NOMO-1 treated with dmso at 0.1 percent for 144 hours (cell line): ENCODE results near the gene CCND3.

Experiments used
- DNase-seq: peaks from one replicate; lab custom pipeline; 2025; ENCODE audit not compliant: unreplicated experiment; lab: John Stamatoyannopoulos, UW

CCND3 gene

DNA sequence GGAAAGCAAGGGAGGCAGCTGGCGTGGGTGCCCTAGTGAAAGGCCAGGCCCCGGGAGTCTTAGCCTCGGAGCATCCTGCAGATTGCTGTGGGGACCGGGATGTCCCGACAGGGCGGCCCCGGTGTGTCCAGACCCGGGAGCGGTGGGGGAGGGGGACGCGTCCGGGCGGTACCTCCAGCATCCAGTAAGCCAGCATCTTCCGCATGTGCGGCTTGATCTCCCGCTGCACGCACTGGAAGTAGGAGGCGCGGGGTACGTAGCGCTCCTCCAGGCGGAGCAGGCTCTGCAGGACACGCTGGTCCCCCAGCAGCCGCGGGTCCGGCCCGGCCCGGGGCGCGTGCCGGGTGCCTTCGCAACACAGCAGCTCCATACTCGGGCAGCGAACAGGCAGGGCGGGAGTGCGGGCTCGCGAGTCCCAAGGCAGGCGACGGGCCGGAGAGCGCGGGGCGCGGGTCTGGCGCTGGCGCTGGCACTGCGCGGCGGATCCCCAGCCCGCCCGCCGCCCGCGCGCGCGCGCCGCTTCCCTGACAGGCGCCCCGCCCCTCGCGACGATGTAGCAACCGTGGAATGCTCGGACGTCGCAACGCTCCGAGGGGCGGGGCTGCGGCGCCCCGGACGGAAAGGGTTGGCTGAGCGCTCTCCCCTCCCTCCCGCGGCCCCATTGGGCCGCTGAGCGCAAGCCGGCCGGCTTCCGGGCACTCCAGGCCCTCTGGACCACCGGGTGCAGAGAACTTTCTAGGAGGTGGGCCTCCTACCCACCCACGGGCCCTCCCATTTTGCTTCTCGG, at the start of gene CCND3:
CCND3 (minus strand) TSS at position 529 of the 787 bp plus-strand sequence; CDS start at position 370, 159 bp downstream.
- peak; percentile 86 for DNase-seq

DNA sequence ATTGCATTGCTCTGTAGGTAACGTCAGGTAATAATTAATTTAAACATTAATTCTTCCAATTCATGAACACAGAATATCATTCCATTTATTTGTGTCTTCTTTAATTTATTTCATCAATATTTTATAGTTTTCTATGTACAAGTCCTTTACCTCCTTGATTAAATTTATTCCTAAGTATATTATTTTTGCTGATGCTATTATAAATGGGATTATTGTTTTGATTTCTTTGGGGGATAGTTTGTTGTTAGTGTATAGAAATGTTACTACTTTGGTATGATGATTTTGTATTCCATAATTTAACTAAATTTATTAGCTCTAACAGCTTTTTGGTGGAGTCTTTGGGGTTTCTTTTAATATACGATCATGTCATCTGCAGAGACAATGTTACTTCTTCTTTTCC, 44.7 kb upstream of the CCND3 start:
- no peak for DNase-seq

DNA sequence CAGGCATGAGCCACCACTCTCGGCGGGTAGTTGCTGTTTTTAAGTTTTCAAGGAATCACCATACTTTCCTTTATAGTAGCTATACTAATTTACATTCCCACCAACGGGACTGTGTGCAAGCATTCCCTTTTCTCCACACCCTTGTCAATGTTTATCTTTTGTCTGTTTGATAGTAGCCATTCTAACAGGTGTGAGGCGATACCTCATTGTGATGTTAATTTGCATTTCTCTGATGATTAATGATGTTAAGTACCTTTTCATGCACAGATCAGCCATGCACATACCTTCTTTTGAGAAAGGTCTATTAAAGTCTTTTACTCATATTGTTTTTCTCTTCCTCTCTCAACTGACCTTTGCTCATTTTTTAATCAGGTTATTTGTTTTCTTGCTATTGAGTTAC, 43.0 kb upstream of the CCND3 start:
- DNase-seq: no peak

DNA sequence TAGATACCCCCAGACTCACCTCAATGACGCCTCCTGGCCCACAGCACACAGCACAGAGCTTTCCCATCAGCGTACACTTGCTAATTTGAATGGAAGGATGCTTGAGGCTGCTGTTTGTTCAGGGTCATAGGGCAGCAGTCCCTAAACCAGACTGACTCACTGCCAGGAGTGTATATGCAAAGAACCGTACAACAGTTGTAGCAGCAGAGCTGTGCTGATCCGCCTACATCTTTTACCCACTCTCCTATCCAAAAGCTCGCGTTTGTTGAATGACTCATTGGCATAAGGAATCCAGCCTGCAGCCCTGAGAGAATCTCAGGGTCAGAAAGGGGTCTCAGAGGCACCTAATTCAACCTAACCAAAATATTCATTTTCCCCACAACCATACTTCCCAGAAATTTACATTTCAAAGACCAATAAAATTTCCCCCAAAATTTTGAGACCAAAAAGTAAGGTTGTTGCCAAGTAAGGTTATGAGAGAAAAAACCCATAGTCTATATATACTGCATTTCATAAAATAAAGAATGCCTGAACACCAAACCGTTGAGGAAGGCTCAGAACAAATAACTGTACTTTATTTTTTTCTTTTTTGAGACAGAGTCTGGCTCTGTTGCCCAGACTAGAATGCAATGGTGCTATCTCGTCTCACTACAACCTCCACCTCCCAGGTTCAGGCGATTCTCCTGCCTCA, 35.3 kb upstream of the CCND3 start:
- DNase-seq: no peak

DNA sequence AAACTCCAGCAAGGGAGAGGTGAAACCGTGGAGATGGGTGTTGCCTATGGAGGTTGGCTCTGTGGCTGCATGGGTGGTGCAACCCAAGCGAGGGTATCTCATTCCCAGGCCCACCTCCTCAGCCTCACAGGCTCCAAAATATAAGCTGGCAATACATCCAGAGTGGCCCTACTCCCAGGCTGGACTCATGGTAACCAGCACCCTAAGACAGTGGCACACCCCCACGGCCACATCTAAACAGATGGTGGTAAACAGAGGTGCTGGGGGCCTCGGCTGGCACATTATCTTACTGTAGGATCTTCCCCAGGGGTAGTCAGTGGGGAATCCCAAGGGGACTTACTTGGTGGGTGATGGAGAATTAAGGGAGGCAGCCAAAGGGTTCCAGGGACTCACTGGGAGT, 33.7 kb upstream of the CCND3 start:
- no peak for DNase-seq

DNA sequence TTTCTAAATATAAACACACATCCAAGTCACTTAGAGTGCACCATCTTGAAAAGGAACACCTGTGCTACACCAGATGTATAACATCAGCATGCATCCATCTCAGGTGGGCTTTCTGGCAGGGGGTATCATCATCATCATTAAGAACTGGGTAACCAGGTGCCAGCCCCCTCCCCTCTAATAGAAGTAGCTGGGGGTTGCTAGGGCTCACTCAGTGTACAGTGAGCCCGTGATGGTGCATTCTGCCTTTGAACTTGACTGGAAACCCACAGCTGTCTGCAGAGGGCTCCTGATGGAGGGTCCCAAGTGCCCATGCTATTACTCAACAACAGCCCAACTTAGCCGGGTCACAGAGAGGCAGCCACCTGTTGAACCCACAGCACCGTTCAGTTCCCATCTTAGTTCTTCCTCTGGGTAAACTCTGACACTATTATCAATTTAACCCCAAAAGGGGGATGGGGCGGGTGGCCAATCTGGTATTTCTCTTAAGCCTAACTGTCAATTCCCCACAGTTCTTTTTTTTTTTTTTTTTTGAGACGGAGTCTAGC, 32.7 kb upstream of the CCND3 start:
- no peak for DNase-seq

DNA sequence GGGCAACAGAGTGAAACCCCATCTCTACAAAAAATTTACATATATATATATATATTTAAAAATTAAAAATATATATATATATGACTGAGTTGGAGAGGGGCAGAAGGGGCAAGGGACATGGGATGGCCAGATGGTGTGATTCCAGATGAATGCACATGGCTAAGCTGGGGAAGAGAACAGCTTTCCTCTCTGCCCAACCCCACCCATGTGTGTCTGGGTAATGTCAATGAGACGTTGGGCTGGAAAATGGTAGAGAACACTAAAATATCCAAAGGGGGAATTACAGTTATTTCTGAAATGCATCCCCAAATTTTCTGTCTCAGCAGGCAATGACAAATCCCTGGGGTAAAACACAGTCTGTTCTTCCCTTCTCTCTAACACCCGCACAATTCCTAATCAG, 31.2 kb upstream of the CCND3 start:
- DNase-seq: no peak

DNA sequence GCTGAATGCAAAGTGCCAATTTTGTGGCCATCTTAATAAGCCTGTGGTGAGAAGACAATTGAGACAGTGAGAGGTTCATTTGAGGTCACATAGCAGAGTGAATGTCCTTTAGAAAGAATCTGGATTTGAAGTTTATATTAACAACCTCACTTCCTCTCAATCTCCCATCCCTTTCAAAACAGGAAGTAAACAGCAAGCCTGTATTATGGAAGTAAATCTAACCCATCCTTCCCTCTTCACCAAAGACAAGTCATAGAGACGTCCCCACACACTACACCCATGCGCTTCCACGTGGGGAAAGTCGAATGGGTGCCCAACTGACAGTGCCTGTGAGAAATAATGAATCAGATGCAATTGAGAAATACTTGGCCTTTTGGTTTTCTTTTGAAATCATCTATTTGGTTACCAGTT, 28.8 kb upstream of the CCND3 start:
- DNase-seq: peak; percentile 34

DNA sequence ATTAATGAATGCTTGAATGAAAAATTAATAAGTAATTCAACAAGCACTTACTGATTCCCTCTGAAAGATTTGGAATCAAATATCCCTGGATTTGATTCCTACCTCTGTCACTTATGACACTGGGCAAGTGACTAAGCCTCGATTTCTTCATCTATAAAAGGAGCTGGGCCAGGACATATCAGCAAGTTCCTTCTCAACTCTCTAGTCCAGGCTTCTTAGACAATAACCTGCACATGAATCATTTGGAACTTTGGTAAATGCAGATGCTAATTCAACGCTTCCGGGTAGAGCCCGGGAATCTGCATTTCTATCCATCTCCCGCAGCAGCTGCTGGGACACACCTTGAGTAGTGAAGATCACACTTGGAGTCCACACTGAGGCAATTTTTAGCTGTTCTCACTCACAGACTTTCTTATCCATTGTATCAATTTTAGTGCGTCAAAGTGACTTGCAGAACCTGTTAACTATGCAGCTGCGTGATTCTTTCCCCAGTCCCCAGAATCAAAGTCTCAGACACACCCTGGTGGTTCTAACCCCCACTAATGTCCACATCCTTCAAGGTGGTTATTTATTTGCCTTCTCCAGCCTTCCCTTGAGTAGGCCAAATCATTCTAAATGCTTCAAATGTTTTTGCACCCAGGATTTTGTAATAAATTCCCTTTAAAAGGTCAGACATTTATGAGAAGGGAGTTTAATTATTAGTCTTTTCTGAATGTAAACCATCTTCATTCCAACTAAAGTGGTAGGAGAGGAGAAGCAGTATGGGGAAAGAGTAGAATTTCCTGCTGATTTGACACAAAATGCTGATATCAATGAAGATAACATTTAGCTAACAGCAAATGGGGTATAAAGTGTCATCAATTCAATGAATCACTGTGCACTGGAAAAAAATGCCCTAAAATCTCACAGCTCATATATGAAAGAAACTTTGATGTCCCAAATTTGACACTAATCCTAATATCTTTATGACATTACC, 26.0 kb upstream of the CCND3 start:
- DNase-seq: no peak

DNA sequence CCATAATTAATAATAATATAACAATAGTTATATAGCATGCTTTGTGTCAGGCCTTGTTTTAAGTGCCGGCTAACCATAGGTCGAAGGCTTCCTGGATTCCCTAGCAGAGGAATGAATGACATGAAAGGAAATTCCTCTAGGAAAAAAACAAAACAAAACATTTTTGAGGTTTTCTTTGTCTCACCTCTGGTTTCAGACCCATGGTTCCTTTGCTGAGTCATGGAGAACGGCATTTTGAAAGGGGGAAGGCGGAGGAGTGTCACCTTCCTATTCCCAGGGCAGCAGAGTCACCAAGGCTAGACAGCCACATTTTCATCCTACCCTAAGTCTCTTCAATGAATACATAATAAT, 25.3 kb upstream of the CCND3 start:
- DNase-seq: no peak

DNA sequence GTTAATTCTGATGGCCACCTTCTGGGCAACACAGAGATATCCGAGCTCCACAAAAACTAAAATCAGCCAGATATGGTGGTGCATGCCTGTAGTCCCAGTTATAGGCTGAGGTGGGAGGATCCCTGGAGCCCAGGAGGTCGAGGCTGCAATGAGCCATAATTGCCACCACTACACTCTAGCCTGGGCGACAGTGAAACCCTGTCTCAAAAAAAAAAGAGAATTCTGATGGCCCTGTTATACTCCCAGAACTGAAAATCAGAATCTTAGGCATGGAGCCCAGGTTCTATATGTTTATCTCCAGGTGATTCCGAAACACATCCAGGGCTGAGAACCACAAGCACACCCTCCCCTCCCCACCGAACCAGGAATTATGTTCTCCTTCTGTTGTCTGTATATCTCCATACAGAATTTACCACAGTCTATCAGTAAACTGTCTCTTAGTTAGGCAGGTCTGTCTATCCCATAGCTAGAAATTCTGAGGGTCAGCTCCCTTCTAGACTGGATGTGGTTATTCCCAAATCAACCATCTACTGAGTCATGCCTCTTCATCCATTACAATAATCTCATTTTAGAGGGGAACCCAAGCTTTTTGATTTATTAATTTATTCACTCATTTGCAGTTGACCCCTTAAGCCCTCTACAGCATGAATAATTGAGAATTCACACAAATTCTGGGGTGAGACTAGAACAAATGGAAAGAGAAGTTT, 24.8 kb upstream of the CCND3 start:
- DNase-seq: no peak

DNA sequence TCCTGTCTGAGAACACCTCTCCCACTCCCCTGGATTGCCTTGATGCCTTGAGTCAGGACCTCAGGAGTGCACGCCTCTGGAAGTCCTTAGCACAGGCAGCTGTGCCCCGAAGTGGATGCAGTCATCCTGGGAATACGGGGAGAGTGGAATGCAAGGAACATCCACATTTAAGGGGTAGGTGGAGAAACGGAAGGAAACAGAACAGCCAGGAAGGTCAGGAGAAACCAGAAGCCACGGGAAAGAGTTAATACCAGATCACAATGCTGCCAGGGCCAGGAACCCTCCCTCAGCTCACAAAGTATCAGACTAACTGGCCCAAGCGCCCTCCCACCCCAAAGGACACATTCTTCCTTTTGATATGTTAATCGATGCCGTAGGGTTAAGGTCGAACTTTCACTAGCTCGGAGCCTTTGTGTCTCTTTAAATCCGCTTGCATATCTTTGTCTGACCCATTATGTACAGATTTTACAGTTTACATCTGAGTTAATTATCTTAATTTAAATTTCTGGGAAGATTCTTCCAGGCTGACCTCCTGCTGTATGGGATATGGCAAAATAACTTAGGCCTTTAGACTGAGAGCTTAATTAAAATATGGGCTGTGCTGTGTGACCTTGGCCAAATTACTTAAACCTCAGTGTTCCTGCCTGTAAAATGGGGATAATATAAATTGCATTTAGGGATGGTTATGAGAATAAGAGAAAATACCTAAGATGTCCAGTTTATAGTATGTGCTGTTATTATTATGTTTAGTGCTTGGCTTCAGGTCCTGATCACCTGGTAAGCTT, 24.0 kb upstream of the CCND3 start:
- no peak for DNase-seq

DNA sequence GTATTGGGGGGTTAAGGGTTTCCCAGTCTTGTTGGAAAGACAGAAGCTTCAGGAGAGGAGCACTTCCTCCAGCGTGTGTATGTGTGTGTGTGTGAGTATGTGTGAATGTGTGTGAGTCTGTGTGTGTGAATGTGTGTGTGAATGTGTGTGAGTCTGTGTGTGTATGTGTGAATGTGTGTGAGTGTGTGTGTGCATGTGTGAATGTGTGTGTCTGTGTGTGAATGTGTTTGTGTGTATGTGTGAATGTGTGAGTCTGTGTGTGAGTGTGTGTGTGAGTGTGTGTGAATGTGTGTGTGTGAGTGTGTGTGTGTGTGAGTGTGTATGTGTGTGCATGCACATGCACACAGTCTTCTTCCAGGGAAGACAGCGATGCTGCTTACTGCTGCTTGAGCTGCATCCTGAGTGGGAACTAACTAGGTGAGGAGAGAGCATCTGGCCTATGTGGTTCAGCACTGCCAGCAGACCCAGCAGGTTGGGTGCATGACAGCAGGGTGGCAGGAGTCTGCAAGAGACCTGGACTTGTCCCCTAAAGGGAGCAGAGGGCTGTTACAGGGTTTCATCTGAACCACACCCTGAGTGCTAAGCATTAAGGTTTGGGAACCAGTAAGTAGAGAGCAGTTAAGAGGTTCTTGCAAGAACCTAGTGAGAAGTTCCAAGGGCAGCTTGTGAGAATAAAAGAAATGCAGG, 22.7 kb upstream of the CCND3 start:
- no peak for DNase-seq

DNA sequence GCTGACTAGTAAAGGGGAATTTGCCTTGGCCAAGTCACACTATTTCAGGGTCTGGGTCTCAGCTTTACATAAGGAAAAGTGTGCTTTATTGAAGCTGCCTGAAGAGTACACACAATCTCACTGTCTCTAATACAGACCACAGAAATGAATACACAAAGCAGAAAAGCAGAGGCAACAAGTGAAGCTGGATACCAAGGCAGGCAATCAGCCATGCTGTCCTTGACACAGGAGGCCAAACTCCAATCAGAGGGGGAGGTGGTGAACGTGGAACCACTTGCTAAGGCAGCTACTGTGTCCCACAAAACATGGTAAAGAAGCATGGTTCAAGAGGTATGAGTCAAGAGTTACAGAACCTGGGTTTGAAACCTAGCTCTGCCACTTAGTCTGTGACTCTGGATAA, 21.8 kb upstream of the CCND3 start:
- DNase-seq: no peak

DNA sequence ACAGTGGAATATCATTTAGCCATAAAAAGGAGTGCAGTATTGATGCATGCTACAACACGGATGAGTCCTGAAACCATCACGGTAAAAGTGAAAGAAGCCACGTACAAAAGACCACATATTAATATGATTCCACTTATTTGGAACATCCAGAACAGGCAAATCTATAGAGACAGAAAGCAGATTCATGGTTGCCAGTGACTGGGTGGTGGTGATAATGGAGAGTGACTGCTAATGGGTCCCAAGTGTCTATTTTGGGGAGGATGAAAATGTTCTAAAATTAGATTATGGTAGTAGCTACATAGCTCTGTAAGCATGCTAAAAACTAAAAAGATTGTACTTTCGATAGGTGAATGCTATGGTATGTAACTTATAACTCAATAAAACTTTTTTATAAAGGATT, 18.4 kb upstream of the CCND3 start:
- DNase-seq: no peak

DNA sequence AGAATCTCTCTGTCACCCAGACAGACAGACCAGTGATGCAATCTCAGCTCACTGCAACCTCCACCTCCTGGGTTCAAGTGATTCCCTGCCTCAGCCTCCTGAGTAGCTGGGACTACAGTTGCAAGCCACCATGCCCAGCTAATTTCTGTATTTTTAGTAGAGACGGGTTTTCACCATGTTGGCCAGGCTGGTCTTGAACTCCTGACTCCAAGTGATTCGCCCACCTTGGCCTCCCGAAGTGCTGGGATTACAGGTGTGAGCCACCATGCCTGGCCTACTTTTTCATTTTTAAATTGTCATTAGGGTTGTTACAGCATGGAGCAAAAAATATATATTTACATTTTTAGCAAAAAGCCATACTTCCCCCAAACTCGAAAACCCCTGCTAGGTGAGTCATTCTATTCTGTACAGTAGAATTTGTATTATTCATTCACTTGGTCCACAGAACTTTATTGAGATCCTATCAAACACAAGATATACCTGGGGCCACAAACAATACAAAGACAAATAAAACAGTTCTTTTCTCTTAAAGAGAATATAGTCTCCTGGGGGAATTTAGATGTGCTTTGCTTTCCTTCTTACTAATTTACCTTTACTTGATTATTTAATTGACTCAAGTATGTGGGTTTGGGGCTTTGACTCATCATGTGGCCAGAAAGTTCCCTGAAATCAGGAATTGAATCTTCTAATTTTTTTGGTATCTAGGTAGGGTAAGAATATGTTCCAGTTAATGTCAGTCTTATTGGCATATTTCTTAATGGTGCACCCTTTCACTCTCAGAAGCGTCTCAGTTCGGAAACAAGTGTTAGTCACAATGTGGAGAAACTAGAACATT, 16.6 kb upstream of the CCND3 start:
- DNase-seq: no peak

DNA sequence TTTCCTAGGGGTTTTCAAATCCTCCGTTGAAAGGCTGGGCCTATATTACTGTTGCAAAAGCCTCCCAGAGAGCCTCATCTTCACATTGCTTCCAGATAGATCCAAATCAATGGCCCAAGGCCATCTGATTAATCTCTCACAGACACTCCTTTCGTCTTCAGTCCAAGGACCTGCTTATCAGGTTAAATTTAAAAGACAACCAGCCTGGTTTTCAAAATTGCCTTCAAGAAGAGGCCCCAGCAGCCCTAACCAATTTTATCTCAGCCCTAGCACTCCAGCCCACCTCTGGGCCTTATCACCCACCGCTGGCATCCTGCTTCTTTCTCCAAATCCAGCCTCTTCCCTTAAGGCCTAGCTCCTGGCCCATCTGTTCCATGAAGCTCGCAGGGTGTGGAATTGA, 15.5 kb upstream of the CCND3 start:
- no peak for DNase-seq

DNA sequence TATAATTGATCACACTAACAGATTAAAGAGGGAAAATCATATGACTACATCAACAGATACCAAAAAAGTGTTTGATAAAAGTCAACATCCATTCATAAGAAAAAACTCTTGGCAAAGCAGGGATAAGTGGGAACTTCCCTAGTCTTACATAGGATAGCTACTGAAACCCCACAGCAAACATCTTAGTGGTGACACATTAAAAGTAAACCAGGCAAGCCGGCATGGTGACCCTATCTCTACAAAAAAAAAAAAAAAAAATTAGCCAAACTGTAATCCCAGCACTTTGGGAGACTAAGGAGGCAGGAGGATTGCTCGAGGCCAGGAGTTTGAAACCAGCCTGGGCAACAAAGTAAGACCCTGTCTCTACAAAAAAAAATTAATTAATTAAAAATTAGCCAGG, 13.8 kb upstream of the CCND3 start:
- no peak for DNase-seq
